OCI-M2 (cell line): ENCODE measurements around the gene MKNK1.

Experiments
- DNase-seq: peaks from one replicate; lab custom pipeline; 2025; ENCODE audit not compliant: unreplicated experiment; lab: John Stamatoyannopoulos, UW

Gene MKNK1

DNA sequence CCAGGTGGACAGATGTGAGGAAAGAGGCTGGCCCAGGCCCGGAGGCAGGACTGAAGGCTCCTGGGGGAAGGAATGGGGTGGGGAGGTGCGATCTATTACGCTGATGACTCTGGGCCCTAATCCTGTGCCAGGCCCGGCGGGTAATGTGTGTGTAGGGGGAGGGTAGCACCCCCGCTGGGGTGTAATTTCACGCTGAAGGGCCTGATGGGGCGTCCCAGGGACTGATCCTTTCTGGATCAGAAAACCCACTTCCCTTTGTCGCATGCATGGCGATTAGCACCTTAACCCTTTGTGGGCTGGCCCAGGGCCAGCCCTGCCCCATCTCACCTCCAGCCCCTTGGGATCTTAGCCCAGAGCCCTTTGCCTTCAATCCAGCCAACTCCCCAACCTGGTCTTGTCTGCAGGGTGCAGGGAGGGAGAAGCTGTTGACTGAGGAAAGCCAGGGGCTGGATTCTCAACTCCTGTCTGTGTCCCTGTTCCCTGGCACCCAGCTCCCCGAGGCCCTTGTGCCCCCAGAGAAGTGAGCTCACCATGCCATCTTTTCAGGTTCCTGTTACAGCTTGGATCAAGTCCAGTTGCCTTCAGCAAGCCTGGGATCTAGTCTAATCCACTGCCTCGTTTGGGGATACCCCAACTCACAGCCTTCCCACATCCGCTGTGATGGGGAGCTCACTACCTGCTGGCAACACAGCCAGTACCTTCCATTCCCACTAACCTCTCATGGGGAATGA, 78.7 kb downstream of the MKNK1 start:
- no peak for DNase-seq

- no peak for DNase-seq
Observed at GRCh38 chr1:46524843-46525242, 79.2 kb downstream of the MKNK1 start.

DNA sequence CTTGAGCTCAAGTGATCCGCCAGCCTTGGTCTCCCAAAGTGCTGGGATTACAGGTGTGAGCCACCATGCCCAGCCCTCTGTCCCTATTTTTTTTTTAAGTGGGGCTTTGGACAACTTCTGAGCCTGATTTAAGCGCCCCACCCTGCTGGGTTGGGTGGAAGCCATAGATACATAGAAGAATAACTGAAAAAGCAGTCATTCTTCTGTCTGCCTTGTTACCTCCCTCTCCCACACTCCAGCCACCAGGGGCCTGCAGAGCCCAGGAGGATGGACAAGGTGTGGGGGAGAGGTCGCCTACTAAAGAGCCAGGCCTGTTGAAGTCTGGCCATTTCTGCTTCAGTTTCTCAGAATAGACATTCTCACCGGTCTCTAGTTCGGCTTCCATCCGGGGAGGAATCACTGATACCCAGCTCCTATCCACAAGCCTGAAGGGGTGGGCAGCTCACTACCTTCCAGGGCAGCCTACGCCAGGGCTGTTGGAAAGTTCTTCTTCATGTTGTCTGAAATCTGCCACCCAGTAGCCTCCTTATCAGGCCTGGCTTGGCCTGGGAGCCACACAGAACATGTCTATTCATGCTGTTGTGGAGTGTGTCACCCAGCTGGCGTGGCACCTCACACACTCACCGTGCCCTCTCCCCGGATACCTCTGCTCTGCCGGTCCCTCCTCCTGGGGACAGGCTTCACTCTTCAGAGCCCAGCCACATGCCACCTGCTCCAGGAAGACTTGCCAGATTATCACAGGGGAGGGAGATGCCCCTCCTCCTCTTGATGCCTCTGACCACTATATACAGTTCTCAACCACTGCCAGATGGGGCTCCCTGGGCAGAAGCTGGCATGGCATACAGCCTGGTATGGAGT, 80.3 kb downstream of the MKNK1 start:
- no peak for DNase-seq

DNA sequence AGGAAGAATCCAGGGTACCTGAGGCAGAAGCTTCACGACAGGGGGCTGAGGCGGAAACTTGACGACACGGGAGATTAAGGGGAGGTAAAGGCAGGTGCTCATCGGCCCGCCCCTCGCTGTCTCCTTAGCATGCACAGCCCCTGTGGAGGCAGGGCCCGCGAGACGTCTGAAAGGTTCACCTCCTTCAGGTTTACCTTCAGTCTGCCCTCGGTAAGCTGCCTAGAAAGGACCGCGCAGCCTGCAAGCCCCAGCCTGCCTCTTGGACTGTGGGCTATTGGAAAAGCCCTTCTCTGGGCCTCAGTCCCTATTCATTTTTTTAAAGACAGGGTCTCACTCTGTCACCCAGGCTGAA, 81.1 kb downstream of the MKNK1 start:
- DNase-seq: no peak

DNA sequence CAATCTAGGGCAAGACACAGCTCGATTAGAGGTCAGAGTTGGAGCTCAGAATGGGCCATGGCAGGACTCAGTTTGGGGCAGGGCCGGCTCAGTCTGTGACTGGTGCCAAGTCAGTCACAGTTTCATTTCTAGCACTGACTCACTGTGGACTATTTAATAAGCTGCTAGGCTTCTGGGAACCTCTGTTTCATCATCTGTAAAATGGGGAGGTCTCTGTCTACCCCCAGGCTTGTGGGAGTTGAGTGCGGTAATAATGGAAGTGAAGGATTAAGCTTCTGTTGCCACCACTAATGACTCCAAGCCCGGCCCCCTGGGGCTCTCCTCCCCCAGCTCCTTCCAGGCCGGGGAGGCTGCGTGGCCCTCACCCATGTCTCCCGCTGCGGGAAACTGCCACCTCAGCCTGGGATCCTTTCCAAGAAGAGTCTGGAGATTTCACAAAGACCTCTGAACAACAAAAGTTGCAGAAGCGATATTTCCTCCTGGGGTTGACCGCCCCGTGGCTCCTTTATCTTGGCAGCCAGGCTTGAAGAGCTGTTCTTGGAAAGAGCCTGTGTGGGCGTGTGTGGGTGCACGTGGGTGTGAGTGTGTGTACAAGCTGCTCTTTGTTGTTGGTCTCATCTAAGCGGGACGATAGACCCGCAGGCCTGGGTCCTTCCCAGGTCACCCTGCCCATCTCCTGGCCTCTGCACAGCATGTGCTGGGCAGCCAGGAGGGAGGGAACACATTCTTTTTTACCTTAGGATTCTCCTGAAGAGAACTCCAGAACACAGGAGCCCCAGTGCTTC, 81.7 kb downstream of the MKNK1 start:
- peak; percentile 26 for DNase-seq

DNA sequence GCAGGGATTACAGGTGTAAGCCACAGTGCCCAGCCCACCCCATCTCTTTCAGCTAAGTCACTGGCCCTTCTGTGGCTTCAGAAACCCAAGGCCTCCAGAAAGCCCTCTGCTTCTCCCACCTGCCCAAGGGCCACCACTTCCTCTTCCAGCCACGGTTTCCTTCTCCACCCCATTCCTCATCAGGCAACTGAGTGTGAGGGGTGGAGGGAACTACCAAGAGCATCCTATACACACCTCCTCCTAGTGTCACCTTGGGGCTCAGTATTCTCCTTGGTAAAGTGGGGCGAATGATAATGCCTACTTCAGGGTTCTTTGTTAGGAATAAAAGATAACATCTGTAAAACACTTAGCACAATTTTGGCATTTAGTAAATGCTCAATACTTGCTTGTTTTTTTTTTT, 82.7 kb downstream of the MKNK1 start:
- DNase-seq: no peak

- DNase-seq: no peak
Observed at GRCh38 chr1:46520063-46520911, 83.8 kb downstream of the MKNK1 start.

- no peak for DNase-seq
Observed at GRCh38 chr1:46519209-46519608, 84.9 kb downstream of the MKNK1 start.

DNA sequence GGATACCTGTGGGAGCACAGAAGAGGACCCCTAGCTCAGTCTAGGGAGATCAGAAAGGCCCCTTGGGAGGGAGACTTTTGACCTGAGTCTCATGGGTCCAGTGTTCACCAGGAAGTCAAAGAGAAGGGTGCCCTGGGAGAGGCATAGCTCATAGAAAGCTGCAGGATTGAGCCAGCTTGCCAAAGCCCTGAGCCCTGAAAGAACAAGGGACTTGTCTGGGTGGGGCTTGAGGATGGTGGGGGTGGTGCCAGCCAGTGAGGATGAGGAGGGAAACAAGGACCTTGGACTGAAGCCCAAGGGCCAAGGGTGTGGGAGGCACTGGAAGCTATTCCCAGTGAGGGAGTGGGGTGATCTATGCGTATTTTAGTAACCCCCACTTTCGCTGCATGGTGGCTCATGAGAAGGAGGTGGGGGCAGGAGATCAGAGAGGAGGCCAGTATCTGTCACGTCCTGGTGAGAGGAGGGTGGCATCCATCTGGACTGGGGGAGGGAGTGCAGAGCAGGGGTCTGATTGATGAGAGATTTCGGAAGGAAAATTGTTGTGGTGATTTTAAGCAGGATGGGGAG, 86.1 kb downstream of the MKNK1 start:
- DNase-seq: no peak

DNA sequence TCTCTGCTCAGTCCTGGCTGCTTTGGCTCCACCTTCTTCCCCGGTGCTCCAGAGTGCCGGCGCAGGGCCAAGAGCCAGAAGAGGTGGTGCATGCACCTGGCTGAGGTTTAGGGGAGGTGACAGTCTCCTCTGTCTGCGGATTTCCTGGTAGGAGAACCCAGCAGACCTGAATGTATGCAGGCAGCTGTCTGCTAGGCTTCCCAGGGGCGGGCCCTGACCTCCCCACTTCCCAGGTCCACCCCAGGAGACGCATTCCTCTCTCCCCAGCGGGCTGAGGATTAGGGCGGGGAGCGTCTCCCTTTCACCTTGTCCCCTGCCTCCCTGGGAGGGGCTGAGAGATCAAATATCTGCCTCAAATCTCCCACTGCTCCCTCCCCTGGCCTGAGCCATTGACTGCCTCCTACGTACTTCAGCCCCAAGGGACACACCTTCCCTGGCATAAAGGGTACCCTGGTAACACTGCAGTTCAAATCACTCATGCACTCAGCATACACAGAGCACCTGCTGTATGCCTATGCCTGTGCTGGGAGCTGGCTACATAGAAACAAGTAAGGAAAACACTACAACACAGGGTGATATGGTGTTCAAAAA, 87.0 kb downstream of the MKNK1 start:
- DNase-seq: no peak

DNA sequence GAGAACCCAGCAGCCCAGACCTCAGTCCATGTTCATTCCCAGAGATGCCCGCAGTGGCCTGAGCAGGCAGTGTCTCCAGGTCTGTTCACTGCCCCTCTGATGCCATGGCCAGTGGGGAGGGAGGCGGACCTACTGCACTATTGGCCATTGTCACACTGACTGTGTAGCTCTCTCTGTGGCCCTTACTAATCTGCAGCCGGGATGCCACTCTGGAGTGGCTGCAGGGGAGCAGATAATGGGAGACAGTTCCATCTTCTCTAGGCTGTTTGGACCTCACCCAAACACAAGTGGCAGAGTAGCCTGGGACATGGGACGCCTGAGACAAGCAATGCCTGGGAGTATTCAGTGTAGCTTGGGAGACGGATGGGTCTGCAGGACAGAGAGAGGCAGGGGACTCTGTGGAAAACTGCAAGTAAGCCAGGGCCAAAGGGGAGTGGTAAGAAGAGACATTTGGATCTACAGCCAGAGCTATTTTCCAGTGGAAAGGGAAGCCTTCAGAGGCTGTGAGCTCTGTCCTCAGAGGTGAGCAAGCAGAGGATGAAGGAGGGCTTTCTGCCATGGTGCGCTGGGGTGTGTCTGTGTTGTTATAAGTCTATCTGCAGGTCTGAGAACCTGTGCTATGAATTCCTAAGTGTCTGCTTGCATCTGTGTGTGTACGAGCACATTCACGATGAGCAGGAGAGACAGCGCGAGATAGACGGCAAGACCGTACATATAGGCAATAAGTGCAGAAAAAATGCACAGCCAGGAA, 87.7 kb downstream of the MKNK1 start:
- DNase-seq: no peak

- no peak for DNase-seq
Observed at GRCh38 chr1:46515576-46515975, 88.5 kb downstream of the MKNK1 start.

DNA sequence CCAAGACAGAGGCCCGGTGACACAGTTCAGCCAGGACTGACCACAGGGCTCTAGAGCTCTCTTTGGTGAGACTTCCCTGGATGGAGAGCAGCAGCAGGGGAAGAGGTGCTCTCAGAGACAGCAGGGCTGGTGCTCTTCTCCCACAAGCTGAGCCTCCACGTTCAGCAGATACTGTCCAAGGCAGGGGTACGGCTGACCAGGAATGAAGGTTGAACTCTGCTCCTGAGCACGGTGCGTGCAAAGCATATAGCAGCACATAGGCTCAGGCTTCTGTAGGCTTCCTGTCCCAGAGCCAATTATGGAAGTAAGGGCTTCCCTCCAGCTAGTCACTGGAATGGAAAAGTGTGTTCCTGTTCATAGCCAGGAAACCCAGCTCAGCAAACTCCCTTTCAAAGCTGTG, 90.5 kb downstream of the MKNK1 start:
- no peak for DNase-seq

GRCh38 chr1:46512792-46513190, 91.3 kb downstream of the MKNK1 start:
- DNase-seq: no peak

DNA sequence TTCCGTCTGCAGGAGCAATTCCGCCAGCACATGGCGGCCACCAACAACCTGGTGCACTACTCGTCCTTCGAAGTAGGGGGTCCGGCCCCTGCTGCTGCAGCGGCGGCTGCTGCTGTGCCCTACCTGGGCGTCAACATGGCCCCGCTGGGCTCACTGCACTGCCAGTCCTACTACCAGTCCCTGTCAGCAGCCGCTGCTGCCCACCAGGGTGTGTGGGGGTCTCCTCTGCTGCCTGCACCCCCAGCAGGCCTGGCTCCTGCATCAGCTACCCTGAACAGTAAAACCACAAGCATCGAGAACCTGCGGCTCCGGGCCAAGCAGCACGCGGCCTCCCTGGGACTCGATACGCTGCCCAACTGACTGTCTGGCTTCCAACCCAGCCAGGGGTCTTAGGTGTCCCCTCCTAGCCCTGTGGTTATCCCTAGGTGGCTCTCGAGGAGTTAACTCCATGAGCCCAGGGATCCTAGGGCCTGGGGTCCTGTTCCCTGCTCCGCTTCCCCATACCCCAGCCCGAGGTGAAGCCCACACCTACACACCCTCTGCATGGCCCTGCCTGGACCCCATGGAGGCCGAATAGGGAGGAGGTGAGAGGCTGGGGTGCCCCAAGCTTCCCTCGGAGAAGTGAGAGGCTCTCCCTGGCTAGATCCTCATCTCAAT, 91.8 kb downstream of the MKNK1 start:
- DNase-seq: no peak

DNA sequence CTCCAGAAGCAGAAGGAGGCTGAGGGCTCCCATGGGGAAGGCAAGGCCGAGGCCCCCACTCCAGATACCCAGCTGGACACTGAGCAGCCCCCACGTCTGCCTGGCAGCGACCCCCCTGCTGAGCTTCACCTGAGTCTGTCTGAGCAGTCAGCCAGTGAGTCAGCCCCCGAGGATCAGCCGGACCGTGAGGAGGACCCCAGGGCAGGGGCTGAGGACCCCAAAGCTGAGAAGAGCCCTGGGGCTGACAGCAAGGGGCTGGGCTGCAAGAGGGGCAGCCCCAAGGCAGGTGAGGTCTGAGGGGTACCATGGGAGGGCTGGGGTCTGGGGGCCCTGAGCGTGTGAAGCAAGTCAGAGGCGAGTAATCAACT, 93.1 kb downstream of the MKNK1 start:
- DNase-seq: no peak

DNA sequence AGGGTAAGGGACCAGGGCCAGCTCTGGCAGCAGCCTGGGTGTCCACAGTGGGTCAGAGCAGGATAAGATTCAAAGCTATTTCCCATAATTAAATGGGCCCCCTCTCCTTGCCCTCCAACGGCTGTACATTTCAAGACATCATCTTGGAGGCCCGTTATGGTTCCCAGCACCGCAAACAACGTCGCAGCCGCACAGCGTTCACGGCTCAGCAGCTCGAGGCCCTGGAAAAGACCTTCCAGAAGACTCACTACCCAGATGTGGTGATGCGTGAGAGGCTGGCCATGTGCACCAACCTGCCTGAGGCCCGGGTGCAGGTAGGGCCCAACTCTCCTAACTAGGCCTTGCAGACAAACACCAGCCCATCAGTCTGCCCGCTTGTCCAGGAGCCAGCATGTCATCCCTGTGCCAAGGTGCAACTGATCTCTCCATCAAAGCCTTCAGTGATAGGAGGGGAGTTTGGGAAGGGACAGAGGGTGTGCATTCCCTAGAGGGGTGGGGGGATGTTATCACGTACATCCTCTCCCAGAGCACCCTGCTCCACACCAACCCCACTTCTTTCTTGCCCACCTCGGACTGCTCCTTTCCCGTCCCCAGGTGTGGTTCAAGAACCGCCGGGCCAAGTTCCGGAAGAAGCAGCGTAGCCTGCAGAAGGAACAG, 93.6 kb downstream of the MKNK1 start:
- DNase-seq: no peak

DNA sequence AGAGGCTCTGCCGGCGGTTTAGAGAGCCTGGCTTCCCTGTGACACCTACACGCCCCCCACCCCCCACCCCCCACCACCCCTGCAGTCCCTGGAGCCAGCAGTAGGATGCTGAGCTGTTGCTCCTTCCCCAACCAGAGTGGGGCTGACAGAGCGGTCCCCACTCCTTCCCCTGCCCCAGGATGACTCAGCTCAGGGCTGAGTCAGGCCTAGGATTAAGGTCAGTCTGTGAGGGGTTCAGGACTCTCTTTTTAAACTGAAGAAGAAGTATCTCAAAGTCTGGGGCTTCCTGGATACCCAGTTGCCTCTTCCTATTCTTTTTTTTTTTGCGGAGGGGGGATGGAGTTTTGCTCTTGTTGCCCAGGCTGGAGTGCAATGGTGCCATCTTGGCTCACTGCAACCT, 95.3 kb downstream of the MKNK1 start:
- DNase-seq: no peak
